ELR (cell line): Measurements from ENCODE around the gene PSG6.
"Not testable (repeated sequence)": the region's sequence is repeated elsewhere in the genome, so short reads cannot be mapped to it uniquely, and the experiment has no call there.

Experiments used
- DNase-seq: peaks from one replicate; pipeline ENCODE4 v3.0.0-alpha.2; 2015; ENCODE audit warnings: low read depth

PSG6 gene

GRCh38 chr19:42906162-42906561 is 11.5 kb downstream of the PSG6 start:
- not testable (repeated sequence) for DNase-seq

GRCh38 chr19:42900561-42900960 is 17.1 kb downstream of the PSG6 start:
- DNase-seq, result not testable (repeated sequence)

- peak; percentile 29 for DNase-seq
These were observed 18.0 kb downstream of the PSG6 start for GRCh38 chr19:42899674-42900073.

- peak; percentile 45 for DNase-seq
These were observed 18.6 kb downstream of the PSG6 start for GRCh38 chr19:42899110-42899509.

- DNase-seq, result peak; percentile 56
These were observed 19.0 kb downstream of the PSG6 start for GRCh38 chr19:42898656-42899055.

- peak; percentile 67 for DNase-seq
These were observed 20.0 kb downstream of the PSG6 start for GRCh38 chr19:42897729-42898128.

- not testable (repeated sequence) for DNase-seq
These were observed 27.2 kb downstream of the PSG6 start for GRCh38 chr19:42890446-42890845.

GRCh38 chr19:42887876-42888445 is 29.7 kb downstream of the PSG6 start:
- not testable (repeated sequence) for DNase-seq

GRCh38 chr19:42882730-42883129 is 35.0 kb downstream of the PSG6 start:
- not testable (repeated sequence) for DNase-seq

- DNase-seq, result not testable (repeated sequence)
These were observed 35.7 kb downstream of the PSG6 start for GRCh38 chr19:42882010-42882409.

GRCh38 chr19:42881279-42881678 is 36.4 kb downstream of the PSG6 start:
- peak; percentile 37 for DNase-seq

- DNase-seq, result not testable (repeated sequence)
These were observed 37.1 kb downstream of the PSG6 start for GRCh38 chr19:42880621-42881020.

- DNase-seq, result no peak
These were observed 38.1 kb downstream of the PSG6 start, which contains the start of gene PSG1 for GRCh38 chr19:42879613-42880012. Gene PSG1 (minus strand): TSS chr19:42879713. CDS start chr19:42879581, 132 bp downstream.

- peak; percentile 65 for DNase-seq
These were observed 41.1 kb downstream of the PSG6 start for GRCh38 chr19:42876596-42876995.

GRCh38 chr19:42875881-42876280 is 41.8 kb downstream of the PSG6 start:
- peak; percentile 57 for DNase-seq

- DNase-seq, result peak; percentile 84
These were observed 42.5 kb downstream of the PSG6 start for GRCh38 chr19:42874901-42875813.

- DNase-seq, result not testable (repeated sequence)
These were observed 43.6 kb downstream of the PSG6 start for GRCh38 chr19:42874136-42874535.

GRCh38 chr19:42872608-42873007 is 45.1 kb downstream of the PSG6 start:
- DNase-seq, result peak; percentile 14

GRCh38 chr19:42857544-42857867 is 60.2 kb downstream of the PSG6 start:
- no peak for DNase-seq

GRCh38 chr19:42856866-42857543 is 60.7 kb downstream of the PSG6 start:
- peak; percentile 25 for DNase-seq

- DNase-seq, result not testable (repeated sequence)
These were observed 62.9 kb downstream of the PSG6 start for GRCh38 chr19:42854745-42855144.

GRCh38 chr19:42853231-42853630 is 64.5 kb downstream of the PSG6 start:
- not testable (repeated sequence) for DNase-seq

- DNase-seq, result not testable (repeated sequence)
These were observed 64.9 kb downstream of the PSG6 start for GRCh38 chr19:42852821-42853220.
